ENCODE data around the gene MSN.
"Not testable (repeated sequence)": the region's sequence is repeated elsewhere in the genome, so short reads cannot be mapped to it uniquely, and the experiment has no call there.

MSN gene

DNA sequence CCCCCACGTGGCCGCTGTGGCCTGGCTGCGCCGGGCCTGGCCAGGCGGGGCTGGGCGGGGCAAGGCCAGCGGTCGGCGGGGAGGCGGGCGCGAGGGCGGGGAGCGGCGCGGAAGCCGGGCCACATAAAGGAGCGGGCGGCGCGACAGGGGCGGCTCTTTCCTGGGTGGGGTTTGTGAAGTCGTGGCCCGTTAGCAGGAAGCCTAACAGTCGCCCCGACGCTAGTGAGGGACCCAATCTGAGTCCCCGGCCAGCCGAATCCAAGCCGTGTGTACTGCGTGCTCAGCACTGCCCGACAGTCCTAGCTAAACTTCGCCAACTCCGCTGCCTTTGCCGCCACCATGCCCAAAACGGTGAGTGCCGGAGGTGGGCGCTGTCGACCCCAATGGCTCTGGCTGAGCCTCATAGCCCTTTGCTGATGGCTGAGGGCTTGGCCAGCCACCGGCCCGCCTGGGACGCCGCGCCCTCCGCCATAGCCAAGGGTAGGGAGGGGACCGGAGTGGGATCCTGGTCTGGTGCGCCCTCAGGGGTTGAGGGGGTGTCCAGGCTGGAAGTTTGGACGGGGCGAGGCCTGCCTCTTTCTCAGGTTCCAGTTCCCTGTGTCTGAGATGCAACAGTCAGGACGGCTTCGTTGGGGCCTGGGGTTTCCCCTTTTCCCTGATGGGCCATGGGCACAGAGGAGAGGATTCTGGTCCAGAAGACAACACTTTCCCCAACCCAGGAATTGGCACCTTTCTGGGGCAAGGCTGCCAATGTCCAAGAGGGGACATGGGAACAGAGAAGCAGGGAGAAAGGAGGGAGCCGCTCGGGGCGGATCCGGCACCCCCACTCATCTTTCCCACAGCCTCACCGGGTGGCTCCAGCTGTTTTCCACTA lies at the start of gene MSN:
Gene MSN, plus strand, starts transcription at position 152 of the 874 bp plus-strand sequence. Its CDS starts 188 bp downstream, at position 340.
- no peak for DNase-seq

DNA sequence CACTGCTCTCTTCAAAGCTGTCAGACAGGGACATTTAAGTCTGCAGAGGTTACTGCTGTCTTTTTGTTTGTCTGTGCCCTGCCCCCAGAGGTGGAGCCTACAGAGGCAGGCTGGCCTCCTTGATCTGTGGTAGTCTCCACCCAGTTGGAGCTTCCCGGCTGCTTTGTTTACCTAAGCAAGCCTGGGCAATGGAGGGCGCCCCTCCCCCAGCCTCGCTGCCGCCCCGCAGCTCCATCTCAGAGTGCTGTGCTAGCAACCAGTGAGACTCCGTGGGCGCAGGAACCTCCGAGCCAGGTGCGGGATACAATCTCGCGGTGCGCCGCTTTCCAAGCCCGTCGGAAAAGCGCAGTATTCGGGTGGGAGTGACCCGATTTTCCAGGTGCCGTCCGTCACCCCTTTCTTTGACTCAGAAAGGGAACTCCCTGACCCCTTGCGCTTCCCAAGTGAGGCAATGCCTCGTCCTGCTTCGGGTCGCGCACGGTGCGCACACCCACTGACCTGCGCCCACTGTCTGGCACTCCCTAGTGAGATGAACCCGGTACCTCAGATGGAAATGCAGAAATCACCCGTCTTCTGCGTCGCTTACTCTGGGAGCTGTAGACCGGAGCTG lies 47.3 kb upstream of the MSN start:
- not testable (repeated sequence) for DNase-seq

DNA sequence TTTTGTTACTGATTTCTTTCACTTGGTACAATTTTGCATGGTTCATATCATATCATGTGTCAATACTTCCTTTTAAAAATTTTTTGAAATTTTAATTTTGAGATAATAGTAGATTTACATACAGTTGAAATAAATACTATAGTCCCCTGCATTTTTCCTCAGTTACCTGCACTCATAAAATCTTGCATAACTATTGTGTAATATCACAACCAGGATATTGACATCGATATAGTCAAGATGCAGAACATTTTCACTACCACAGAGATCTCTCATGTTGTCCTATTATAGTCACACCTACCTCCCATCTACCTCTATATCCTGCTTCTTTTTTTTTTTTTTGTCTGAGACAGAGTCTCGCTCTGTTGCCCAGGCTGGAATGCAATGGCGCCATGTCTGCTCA lies 36.7 kb upstream of the MSN start:
- DNase-seq, result no peak

DNA sequence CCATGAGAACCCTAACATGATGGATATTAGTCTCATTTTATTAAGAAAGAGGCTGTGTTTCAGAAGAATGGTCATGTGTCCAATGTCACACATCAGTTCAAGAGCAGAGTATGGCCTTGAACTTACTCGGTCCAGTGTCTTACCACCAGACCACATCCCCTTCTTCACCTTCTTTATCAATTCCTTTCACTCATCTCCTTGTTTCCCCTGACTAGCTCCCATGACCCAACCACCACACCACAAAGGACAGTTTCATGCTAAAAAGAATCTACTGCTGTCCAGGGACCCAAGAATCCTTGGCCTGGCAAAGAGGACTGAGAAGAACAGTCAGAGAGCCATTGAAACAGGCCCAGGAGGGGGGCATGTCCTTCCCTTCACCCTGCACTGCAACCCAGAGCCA lies 33.6 kb upstream of the MSN start:
- no peak for DNase-seq

DNA sequence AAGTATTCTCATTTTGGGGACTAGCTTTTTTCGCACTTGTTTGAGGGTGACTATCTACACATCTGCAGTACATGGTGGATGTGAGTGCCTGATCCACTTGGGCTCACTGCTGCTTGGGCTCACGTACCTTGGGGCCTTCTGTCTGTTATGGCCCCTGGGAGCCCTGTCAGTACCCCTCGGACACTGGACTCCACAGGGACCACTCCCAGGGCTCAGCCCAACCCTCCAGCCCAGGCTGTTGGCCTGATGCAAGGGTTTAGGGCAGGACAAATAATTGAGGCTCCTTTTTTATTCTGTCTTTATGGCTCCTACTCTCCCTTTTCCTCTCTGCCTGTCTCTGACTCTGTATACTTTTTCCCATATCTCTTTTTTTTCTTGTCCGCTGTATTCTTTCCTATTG lies 32.7 kb upstream of the MSN start:
- no peak for DNase-seq

DNA sequence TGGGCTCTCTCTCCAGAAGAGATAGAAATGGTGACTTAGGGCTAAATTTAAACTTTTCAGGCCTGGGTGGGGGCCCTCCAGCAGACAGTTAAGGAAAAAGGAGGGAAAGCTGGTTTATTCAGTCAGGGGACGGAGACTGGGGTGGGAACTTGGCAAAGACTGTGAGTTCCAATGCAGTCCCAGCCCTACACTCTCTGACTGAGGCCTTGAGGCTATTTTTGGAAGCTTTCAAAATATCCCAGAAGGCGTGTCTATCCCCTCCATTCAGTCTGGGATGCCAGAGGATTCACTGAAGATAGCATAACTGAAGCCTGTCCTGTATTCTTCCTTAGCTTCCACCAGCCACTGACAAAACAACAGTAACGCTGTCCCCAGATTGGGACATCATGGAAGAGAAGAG lies 32.1 kb upstream of the MSN start:
- no peak for DNase-seq

DNA sequence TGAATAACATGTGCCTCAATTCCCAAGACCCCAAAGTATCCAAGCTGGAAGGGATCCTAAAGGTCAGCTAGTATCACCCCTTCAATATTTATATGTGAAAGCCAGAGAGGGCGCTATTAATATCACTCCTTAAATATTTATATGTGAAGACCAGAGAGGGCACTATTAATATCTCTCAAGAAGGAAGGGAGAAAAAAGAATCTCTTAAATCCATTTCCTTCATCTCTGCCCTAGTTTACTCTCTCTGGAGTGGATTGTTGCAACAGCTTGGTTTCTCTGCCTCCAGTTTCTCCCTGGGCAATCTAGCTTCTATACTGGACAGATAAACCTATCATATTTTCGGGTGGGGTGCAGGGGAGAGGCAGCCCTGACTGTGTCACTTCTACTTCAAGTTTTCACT lies 31.6 kb upstream of the MSN start:
- DNase-seq, result no peak

DNA sequence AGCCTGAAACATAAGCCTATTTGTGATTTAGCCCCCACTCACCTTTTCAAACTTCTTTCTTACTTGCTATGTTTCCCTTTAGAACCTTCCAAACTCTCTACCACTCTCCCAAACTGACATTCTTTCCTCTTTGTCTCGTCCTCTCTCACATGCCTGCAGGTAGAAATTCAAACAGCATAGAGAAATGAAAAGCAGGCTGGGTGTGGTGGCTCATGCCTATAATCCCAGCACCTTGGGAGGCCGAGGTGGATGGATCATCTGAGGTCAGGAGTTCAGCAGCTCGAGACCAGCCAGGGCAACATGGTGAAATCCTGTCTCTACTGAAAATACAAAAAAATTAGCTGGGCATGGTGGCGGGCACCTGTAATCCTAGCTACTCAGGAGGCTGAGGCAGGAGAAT lies 31.2 kb upstream of the MSN start:
- not testable (repeated sequence) for DNase-seq

DNA sequence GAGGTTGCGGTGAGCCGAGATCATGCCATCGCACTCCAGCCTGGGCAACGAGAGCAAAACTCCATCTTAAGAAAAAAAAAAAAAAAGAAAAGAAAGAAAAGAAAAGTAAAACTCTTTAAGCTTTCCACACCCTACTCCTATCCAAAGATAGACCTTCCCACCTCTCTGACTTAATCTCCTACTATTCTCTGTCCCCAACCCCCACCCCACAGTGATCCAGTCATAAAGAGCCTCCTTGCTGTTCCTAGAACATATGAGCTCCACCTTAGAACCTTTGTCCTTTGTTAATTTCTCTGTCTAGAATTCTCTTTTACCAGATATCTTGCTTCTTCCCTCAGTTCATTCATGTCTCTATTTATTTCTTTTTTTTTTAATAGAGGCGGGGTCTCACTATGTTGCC lies 30.1 kb upstream of the MSN start:
- DNase-seq, result no peak

DNA sequence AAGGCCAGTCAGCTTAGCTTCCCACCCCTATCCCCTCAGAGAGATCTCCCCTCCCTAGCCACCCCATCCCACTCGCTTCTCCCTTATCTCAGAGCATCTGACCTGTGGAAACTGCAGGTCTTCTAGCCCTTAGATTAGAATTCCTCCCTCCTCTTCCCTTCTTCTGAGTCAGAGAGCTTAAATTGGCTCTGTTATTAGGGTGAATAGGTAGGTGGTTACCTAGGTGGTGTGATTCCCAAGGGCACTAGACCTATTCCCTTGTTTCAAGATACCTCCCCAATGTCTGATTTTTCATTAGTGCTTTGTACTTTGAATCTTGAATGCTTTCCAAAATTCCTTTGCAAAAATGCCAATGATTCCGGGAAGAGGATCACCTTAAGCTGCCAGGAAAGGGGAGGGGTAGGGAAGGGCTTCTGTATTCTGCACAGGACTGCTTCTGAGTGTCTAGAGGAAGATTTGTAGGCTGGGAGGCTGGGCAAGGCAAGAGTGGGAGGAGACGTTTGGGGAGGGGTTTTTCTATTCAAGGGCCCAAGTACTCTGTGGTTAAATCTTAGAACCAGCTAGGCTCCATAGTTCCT lies 24.5 kb upstream of the MSN start:
- DNase-seq, result no peak

DNA sequence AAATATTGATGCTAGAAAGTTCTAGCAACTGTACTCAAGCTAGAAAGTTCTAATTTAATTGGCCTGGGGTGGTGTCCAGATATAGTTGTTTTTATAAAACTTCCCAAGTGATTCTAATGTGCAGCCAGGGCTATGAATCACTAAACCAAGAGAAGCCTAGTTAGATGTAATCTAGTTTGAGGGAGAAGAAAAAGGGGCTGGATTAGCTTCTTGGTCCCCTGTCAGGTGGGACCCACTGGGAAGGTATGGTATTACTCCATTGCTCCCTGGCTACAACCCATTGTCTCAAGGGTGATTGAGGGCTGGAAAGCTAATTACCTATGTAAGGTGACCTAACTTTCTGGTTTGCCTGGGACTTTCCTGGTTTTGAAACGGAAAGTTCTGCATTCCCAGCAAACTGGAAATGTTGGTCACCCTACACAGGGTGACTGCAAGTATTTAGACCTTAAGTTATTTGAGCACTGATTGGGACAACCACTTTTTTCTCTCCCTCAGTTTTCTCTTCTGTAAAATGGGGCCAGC lies 23.9 kb upstream of the MSN start:
- no peak for DNase-seq

DNA sequence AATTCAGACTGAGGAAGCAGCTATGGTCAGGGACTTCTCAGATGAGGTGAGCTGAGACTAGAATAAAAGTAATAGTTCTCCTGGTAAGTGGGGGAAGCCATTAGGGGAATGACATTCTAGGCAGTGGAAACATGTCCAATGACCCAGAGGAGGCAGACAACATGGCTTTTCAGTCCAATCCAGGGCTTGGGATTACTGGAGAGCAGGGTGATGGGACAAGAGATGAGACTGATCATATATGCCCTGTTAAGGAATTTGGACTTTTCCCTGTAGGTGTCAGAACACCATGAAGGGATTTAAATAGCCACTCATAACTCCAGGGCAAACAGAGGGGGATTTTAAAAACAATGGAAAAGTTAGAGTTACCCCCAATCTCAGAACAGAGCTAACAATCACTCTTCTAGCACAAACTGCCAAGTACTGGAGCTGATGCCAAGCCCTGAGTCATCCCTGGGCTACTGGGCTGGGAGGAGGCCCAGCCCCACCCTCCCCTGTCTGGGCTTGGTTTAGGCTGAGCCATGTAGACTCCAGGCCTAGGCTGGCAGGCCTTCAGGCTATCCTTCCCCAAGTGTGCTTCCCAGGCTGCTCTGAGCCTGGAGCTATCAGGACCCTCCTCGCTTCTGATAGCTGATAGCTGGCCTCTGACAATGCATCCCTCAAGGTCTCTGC lies 22.7 kb upstream of the MSN start:
- DNase-seq, result no peak

DNA sequence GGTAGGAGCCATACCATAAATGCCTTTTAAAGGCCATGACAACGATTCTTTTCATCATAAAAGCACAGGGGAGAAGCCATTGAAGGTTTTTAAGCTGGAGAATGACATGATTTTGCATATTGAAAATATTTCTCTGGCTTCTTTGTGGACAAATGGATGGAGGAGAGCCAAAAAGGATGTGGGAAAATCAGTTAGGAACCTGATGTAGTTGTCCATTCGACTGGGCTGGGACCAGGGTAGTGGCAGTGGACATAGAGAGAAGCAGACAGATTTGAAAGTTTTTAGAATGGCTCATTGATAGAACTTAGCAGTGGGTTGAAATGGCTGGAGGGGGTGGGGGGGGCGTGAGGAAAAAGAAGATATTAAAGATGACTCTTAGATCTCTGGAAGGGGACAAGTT lies 19.7 kb upstream of the MSN start:
- no peak for DNase-seq

DNA sequence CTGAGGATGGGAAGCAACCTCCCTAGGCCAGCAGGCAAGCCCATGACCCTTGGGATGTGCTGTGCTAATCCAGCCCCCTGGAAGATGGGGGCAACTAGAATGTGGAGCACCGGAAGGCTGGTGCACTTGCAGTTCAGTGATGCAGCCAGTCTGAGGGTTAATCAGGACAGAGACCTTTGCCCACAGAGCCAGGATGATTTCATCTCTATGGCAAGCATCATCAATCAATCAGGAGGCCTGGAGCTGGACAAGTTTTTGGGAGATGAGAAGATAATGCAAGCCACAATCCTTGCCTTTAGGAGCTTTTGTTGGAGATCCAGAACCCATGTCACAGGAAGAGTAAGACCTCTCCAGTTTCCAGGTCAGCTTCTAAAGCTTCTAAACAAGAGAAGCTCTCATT lies 15.4 kb upstream of the MSN start:
- DNase-seq, result no peak

DNA sequence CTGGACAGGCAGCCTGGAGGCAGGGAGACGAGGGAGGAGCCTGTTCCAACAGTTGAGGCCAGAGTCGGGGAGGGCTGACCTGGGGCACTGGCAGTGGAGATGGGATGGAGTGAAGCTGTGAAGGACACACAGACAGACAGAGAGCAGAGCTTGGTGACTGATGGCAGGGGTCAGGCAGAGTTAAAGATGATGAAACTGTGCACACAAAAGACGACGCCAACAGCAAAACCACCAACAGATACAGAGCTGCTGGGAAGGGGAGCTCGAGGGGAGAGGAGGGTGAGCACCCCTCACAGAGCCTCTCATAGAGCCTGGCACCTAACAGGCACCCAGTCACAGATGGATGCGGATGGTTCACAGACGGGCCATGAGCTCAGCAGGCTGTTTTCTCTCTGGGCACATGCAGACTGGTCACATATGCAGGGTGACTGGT lies 10.4 kb upstream of the MSN start:
- not testable (repeated sequence) for DNase-seq

DNA sequence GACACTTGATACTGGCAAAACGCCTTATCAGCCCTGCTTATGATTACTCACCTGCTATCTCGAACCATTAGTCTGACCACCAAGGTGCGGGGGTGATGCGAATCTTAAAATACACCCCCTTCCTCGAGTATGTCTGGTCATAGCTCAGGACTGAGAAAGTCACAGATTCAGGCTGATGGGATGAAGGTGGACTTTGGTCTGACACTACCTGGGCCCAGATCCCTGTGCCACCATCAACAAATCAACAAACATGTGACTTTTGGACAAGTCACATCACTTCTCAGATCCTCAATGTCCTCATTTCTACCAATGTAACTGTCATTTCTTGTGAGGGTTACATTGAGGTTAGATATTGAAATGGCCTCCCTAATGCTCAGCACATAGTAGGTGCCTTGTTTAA lies 9.8 kb upstream of the MSN start:
- DNase-seq, result no peak

DNA sequence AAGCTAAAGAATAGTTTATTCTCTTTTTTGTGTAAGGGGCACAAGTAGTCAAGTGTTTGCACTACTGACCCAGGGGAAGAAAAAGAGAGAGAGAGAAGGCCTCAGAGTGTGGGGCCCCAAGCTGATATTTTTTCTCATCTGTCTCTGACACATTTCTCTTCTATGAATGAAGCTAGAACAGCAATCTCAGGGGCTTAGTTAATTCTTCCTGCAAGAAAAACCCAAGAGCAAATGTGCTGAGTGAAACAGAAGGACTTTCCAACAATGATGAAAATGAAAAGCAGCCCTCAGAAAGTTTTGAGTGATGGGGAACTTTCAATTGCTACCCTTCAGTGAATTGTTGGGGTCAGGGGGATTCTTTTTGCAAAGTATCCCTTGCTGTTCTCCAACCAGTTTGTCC lies 9.2 kb upstream of the MSN start:
- DNase-seq, result no peak

DNA sequence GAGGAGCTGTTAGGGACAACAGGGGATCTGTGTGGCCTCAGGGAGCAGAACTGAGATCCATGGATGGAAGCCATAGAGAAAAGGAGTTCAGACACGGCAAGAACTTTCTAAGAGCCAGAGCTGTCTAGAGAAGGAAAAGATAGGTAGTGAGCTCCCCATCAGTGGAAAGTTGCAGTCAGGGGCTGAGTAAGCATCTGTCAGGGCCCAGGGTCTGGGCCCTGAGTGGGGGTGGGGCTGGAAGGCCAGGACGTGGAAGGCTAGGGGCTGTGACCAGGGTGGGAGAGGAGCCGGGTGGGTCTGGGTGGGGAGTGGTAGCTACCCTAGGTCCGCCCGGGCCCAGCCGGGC lies 324 bp upstream of the MSN start:
- no peak for DNase-seq

DNA sequence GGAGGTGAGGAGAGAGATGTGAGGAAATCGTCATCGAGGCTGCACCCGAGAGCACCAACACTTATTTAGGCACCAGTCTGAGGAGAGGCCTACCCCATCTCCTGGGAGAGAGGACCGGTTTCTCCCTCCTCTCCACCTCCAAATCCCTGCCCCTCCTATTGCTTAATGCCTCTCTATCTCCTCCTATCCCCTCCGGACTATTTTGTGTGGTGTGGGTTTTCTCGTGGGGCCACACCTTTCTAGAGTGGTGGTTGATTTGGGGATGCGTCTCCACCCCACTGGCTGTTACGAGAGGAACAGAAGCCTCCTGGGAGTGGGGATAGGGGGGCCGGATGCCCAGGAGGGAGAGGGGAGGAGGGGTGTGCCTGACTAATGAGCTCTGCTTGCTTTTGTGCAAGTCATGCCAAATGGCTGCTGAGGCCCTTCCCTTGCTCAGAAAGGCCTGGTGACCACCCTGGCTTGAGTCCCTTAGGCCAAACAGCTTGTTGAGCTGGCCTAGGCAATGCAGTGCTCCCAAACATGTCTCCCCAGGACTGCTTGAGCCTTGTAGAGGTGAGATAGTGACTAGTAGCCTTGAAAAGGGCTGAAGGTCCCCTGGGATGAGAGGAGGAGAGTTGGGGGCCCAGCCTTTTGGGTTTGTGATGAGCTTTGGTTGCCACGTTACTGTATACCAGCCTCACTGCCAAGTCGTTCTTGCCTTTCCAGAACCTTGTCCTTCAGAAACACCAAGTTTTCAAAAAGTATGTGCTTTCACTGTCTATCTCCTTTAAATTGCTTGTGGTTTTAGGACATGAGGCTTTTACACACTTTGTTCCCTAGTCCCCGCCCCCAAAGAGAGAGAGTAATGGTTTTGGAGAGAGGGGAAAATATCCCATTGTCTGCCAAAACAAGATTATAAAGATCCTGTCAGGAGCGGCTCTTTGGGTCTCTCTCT lies 1.2 kb downstream of the MSN start:
- DNase-seq, result no peak

DNA sequence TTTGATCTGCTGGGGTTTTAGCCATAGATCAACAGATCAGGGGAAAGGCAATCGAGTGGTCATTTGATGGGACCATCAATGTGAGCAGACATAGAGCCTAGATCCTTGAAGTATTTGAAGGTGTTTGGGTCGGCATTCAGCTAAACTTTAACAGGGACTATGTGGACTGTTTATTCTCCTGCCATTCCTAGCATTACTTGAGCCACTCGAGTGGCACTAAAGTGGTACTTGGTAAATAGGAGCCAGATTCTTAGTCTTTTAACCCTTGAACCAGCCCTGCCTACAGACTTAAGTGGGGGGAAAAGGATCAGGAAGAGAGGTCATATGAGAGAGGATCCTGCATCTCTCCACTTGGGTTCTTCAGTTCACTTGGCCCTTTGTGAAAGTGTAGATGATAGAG lies 3.8 kb downstream of the MSN start:
- DNase-seq, result no peak

DNA sequence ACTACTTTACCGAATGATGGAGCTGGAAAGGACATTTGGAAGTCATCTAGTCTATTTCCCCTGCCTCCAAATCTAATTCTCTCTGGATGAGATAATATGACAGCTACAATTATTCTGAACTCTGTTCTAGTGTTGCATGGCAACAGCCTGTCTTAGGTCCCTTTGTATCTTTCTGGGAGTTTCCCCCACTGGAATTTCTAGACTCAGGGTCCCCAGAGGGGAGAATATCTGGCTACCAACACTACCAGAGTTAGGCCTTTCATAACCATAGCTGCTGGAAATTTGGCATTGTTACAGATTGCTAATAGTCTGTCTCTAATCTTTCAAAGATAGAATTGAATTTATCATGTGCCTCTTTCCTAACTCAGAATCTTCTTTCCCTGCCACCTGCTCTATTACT lies 4.5 kb downstream of the MSN start:
- no peak for DNase-seq

DNA sequence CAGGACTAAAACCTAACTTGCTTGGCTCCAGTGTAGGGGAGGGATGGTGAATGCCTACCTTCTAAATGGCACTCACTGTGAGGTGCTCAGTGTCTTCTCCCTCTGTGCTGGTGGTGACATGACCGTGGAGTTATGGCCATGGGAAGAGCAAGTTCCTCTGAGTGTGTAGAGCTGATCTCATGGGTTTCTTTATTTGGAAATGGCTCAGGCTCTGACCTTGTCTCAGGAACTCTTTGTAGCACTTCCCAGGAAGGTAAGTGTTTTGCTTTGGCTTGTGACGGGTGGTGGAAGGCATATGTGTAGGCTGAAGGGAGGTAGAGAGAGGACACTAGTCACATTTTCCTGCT lies 6.4 kb downstream of the MSN start:
- no peak for DNase-seq

All from NCI-H187 (cell line).